NT2/D1 (cell line): ENCODE measurements around the gene NDUFA3.

Experiments
- SUZ12 ChIP-seq: IDR thresholded peaks from 2 replicates; pipeline ENCODE4 v1.6.1; 2011; ENCODE audit not compliant: insufficient read length, insufficient read depth; ENCODE audit errors: extremely low read depth
- YY1 ChIP-seq: IDR thresholded peaks from 2 replicates; pipeline ENCODE4 v1.6.1; 2011; ENCODE audit not compliant: insufficient read length, insufficient read depth
- ZNF274 ChIP-seq: IDR thresholded peaks from 2 replicates; pipeline ENCODE4 v1.6.1; 2011; ENCODE audit warnings: mild to moderate bottlenecking, low read depth, low read length

GRCh38 chr19:54077334-54077733 lies 25.3 kb upstream of the NDUFA3 start:
- no peak for TF ChIP-seq ZNF274
- no peak for TF ChIP-seq YY1
- TF ChIP-seq SUZ12, result no peak
